HG03097 (cell line): ENCODE measurements around the gene HCAR2.
"Not testable (repeated sequence)": the region's sequence is repeated elsewhere in the genome, so short reads cannot be mapped to it uniquely, and the experiment has no call there.

Experiments used
- ATAC-seq: cut with Tn5 transposase; IDR thresholded peaks from one replicate; pipeline ENCODE4 v1.9.1; 2021; ENCODE audit not compliant: unreplicated experiment, low FRiP score

Gene HCAR2

GRCh38 chr12:122721057-122721545 lies 17.9 kb upstream of the HCAR2 start:
- ATAC-seq = no peak

- not testable (repeated sequence) for ATAC-seq
These were observed 13.5 kb upstream of the HCAR2 start, which contains the start of gene HCAR3 for GRCh38 chr12:122716658-122717057. HCAR3 (minus strand) TSS chr12:122716811; CDS start chr12:122716737, 74 bp downstream.

GRCh38 chr12:122715211-122715610 lies 12.1 kb upstream of the HCAR2 start:
- ATAC-seq = not testable (repeated sequence)

- not testable (repeated sequence) for ATAC-seq
These were observed 10.5 kb upstream of the HCAR2 start for GRCh38 chr12:122713491-122714188.

GRCh38 chr12:122711266-122711665 lies 8.1 kb upstream of the HCAR2 start:
- not testable (repeated sequence) for ATAC-seq

GRCh38 chr12:122710341-122710740 lies 7.2 kb upstream of the HCAR2 start:
- ATAC-seq = not testable (repeated sequence)

GRCh38 chr12:122709287-122709686 lies 6.1 kb upstream of the HCAR2 start:
- ATAC-seq = not testable (repeated sequence)

- not testable (repeated sequence) for ATAC-seq
These were observed 684 bp upstream of the HCAR2 start for GRCh38 chr12:122703841-122704240.

- ATAC-seq = not testable (repeated sequence)
These were observed 1.7 kb downstream of the HCAR2 start for GRCh38 chr12:122701481-122701880.

- not testable (repeated sequence) for ATAC-seq
These were observed 3.0 kb downstream of the HCAR2 start for GRCh38 chr12:122700038-122700710.

GRCh38 chr12:122696922-122697321 lies 6.2 kb downstream of the HCAR2 start:
- ATAC-seq = not testable (repeated sequence)

- no peak for ATAC-seq
These were observed 11.6 kb downstream of the HCAR2 start for GRCh38 chr12:122691566-122691965.

- ATAC-seq = no peak
These were observed 14.9 kb downstream of the HCAR2 start for GRCh38 chr12:122688291-122688690.

GRCh38 chr12:122687086-122687485 lies 16.1 kb downstream of the HCAR2 start:
- no peak for ATAC-seq

- no peak for ATAC-seq
These were observed 16.6 kb downstream of the HCAR2 start for GRCh38 chr12:122686538-122686937.

GRCh38 chr12:122684297-122684813 lies 18.8 kb downstream of the HCAR2 start:
- no peak for ATAC-seq

GRCh38 chr12:122681814-122682213 lies 21.3 kb downstream of the HCAR2 start:
- ATAC-seq = no peak

GRCh38 chr12:122680989-122681388 lies 22.2 kb downstream of the HCAR2 start:
- ATAC-seq = not testable (repeated sequence)

- ATAC-seq = not testable (repeated sequence)
These were observed 26.4 kb downstream of the HCAR2 start for GRCh38 chr12:122676781-122677180.

- not testable (repeated sequence) for ATAC-seq
These were observed 27.1 kb downstream of the HCAR2 start for GRCh38 chr12:122676015-122676414.

- no peak for ATAC-seq
These were observed 30.6 kb downstream of the HCAR2 start for GRCh38 chr12:122672515-122672914.
